Neutrophil (primary cell): Measurements from ENCODE around the gene UST.

Experiments used
- H3K27ac ChIP-seq: fragments of 200-600 bp; sonication (generic); 2 replicates; pipeline ENCODE4 v1.5.1; 2016; ENCODE audit warnings: mild to moderate bottlenecking, moderate library complexity
- H3K27me3 ChIP-seq: fragments of 200-600 bp; sonication (generic); 2 replicates; pipeline ENCODE4 v1.6.0; 2016; ENCODE audit warnings: mild to moderate bottlenecking
- H3K36me3 ChIP-seq: fragments of 200-600 bp; sonication (generic); 2 replicates; pipeline ENCODE4 v1.5.1; 2017
- H3K4me1 ChIP-seq, 2 experiments: fragments of 200-600 bp in 1 of 2; sonication (generic) in 1 of 2; 1 replicate in 1 of 2; 2 replicates in 1 of 2; pipeline versions ENCODE4 v1.5.1 to v1.6.1; 2013 to 2016; ENCODE audit warnings: low read depth in 1 of 2, low read length in 1 of 2, mild to moderate bottlenecking in 1 of 2, moderate library complexity in 1 of 2; ENCODE audit not compliant: control insufficient read depth in 1 of 2, insufficient read depth in 1 of 2
- H3K4me3 ChIP-seq, 2 experiments: fragments of 200-600 bp in 1 of 2; sonication (generic) in 1 of 2; 1 replicate in 1 of 2; 2 replicates in 1 of 2; pipeline ENCODE4 v1.5.1; 2013 to 2016; ENCODE audit warnings: low read depth in 1 of 2, low read length in 1 of 2, mild to moderate bottlenecking in 1 of 2, moderate library complexity in 1 of 2
- H3K9me3 ChIP-seq: fragments of 200-600 bp; sonication (generic); 2 replicates; pipeline ENCODE4 v1.5.1; 2016
- CTCF ChIP-seq: fragments of 200-600 bp; sonication (generic); IDR thresholded peaks from 2 replicates; pipeline ENCODE4 v1.5.1; 2016; ENCODE audit warnings: antibody characterized with exemption

The UST gene

GRCh38 chr6:148701375-148701774 is 45.5 kb upstream of the UST start:
- H3K4me1 ChIP-seq: peaks cover 0 to 6% of the 10 kb centered on the region in 2 experiments
- H3K27ac ChIP-seq: no peak overlapping the region
- no peaks in the 10 kb centered on the region for H3K36me3 ChIP-seq
- TF ChIP-seq CTCF: no peak
- no peaks in the 10 kb centered on the region for H3K9me3 ChIP-seq
- peak overlapping the region in 1 of 2 experiments; percentile 53 for H3K4me3 ChIP-seq
- H3K27me3 ChIP-seq: no peaks in the 10 kb centered on the region

- TF ChIP-seq CTCF: no peak
- Histone ChIP-seq H3K27me3 (no peaks in the 10 kb centered on the region), H3K36me3 (no peaks in the 10 kb centered on the region), H3K27ac (no peak overlapping the region), H3K9me3 (no peaks in the 10 kb centered on the region), H3K4me3 (no peak overlapping the region), H3K4me1 (peaks cover 0 to 6% of the 10 kb centered on the region in 2 experiments)
Measured at GRCh38 chr6:148703900-148704299, 42.9 kb upstream of the UST start.

GRCh38 chr6:148704400-148705246 is 42.2 kb upstream of the UST start:
- TF ChIP-seq CTCF: no peak
- Histone ChIP-seq H3K27me3 (no peaks in the 10 kb centered on the region), H3K9me3 (no peaks in the 10 kb centered on the region), H3K36me3 (no peaks in the 10 kb centered on the region), H3K4me3 (no peak overlapping the region), H3K27ac (no peak overlapping the region), H3K4me1 (peaks cover 0 to 6% of the 10 kb centered on the region in 2 experiments)

GRCh38 chr6:148708707-148709106 is 38.1 kb upstream of the UST start:
- no peak for TF ChIP-seq CTCF
- H3K36me3 ChIP-seq: no peaks in the 10 kb centered on the region
- H3K4me1 ChIP-seq: no peaks in the 10 kb centered on the region
- H3K27me3 ChIP-seq: no peaks in the 10 kb centered on the region
- no peaks in the 10 kb centered on the region for H3K9me3 ChIP-seq
- H3K27ac ChIP-seq: no peak overlapping the region
- no peak overlapping the region for H3K4me3 ChIP-seq

GRCh38 chr6:148709577-148709976 is 37.3 kb upstream of the UST start:
- no peaks in the 10 kb centered on the region for H3K4me1 ChIP-seq
- TF ChIP-seq CTCF: no peak
- no peaks in the 10 kb centered on the region for H3K27me3 ChIP-seq
- no peaks in the 10 kb centered on the region for H3K36me3 ChIP-seq
- no peaks in the 10 kb centered on the region for H3K9me3 ChIP-seq
- no peak overlapping the region for H3K4me3 ChIP-seq
- no peak overlapping the region for H3K27ac ChIP-seq
